ENCODE measurements around the gene IGF1R.

DNA sequence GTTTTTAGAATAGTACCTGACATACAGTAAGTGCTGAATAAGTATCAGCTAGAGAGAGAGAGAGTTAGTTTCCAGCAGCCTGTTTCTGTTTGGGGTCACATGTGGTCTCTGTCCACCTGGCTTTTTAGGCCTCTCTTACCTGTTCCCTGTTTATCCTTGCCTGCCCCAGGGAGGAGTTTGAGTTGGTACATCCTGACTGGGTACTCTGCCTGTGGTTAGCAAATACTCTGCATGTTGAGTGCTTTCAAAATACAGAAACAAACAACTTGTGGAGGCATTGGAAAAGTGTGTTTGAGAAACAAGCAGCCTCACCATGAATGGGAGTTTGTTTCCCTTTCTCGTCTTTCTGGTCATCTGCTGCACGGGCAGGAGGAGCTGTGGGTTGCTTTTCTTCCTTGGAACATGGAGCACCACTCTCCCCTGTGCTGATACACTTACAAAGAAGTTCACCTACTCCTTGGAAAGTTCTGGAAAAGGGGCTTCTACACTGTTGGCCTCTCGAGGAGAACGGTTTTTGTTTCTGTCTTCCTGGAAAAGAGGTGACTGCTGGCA is 193.2 kb downstream of the IGF1R start:
- no peak for TF ChIP-seq CTCF (IDR thresholded peaks at IDR 0.05)
- TF ChIP-seq POLR2A (IDR thresholded peaks at IDR 0.05): no peak

All from adrenal gland (tissue), 5 donors.